IMR-90 (cell line): ENCODE results near the gene ZC3H7B. TPM values are rescaled to one million over a fixed set of nuclear protein-coding genes. Genes with fewer than 3 reads are reported as not detected.

Experiments
- ATAC-seq: fragments of 200-7000 bp; cut with Tn5 transposase; 2 replicates; pipeline ENCODE4 v1.9.1; 2020; ENCODE audit warnings: low read depth, mild to moderate bottlenecking, moderate library complexity
- BruUV-seq: library from RNA; stranded (reverse); fragments of 400-500 nt; replicated peaks from 2 replicates; lab custom pipeline; 2021; lab: Mats Ljungman, UMichigan
- CTCF ChIA-PET: fragments of 300-600 bp; formaldehyde crosslinking; extraction: SDS; loops from one replicate; lab custom pipeline; 2021; ENCODE audit warnings: antibody characterized with exemption; lab: Yijun Ruan, JAX
- POLR2A ChIA-PET: fragments of 300-600 bp; sonication (Branson Sonifier 250); formaldehyde crosslinking; loops from one replicate; lab custom pipeline; 2022; ENCODE audit warnings: antibody characterized with exemption; ENCODE audit not compliant: unreplicated experiment; lab: Charles Lee
- DNase-seq: peaks from one replicate; pipeline ENCODE4 v3.0.0; 2013
- H2AFZ ChIP-seq: replicated peaks from 2 replicates; pipeline ENCODE3; 2013; ENCODE audit warnings: low read length, mild to moderate bottlenecking; ENCODE audit not compliant: poor library complexity
- H2AK5ac ChIP-seq: 2 replicates; pipeline ENCODE4 v1.6.1; 2013; ENCODE audit warnings: low read depth, low read length, inconsistent platforms
- H2AK9ac ChIP-seq: replicated peaks from 2 replicates; pipeline ENCODE3; 2013; ENCODE audit warnings: mild to moderate bottlenecking, low read depth, low read length, moderate library complexity; ENCODE audit not compliant: poor library complexity
- H2BK120ac ChIP-seq: 2 replicates; pipeline ENCODE4 v1.6.1; 2013; ENCODE audit warnings: low read depth, low read length, inconsistent platforms
- H2BK15ac ChIP-seq: 3 replicates; pipeline ENCODE4 v1.6.1; 2013; ENCODE audit warnings: low read depth, low read length, inconsistent platforms
- H2BK20ac ChIP-seq: 2 replicates; pipeline ENCODE4 v1.6.1; 2013; ENCODE audit warnings: low read depth, mild to moderate bottlenecking, inconsistent platforms, low read length, moderate library complexity
- H2BK5ac ChIP-seq: 2 replicates; pipeline ENCODE4 v1.6.1; 2013; ENCODE audit warnings: mild to moderate bottlenecking, low read depth, low read length, inconsistent platforms; ENCODE audit not compliant: poor library complexity, severe bottlenecking
- H3K14ac ChIP-seq: replicated peaks from 2 replicates; pipeline ENCODE4 v1.6.1; 2013; ENCODE audit warnings: low read depth, low read length, inconsistent platforms
- H3K18ac ChIP-seq: 2 replicates; pipeline ENCODE4 v1.6.1; 2013; ENCODE audit warnings: low read depth, low read length, control low read depth
- H3K23ac ChIP-seq: 2 replicates; pipeline ENCODE4 v1.6.1; 2013; ENCODE audit warnings: low read depth, low read length, inconsistent platforms
- H3K27ac ChIP-seq: 2 replicates; pipeline ENCODE4 v1.5.1; 2013; ENCODE audit warnings: mild to moderate bottlenecking, control low read depth, low read length; ENCODE audit not compliant: insufficient read depth
- H3K27me3 ChIP-seq: 2 replicates; pipeline ENCODE4 v1.6.1; 2013; ENCODE audit warnings: low read length; ENCODE audit not compliant: control insufficient read depth, insufficient read depth
- H3K36me3 ChIP-seq: 2 replicates; pipeline ENCODE4 v1.6.1; 2013; ENCODE audit warnings: low read length, mixed read lengths; ENCODE audit not compliant: control insufficient read depth, insufficient read depth
- H3K4ac ChIP-seq: 2 replicates; pipeline ENCODE4 v1.6.1; 2013; ENCODE audit warnings: low read depth, low read length, inconsistent platforms
- H3K4me1 ChIP-seq: 2 replicates; pipeline ENCODE4 v1.6.1; 2013; ENCODE audit warnings: low read length, mixed read lengths; ENCODE audit not compliant: control insufficient read depth, insufficient read depth
- H3K4me2 ChIP-seq: 2 replicates; pipeline ENCODE4 v1.6.1; 2013; ENCODE audit warnings: low read depth, mild to moderate bottlenecking, control low read depth, low read length, moderate library complexity
- H3K4me3 ChIP-seq: 2 replicates; pipeline ENCODE4 v1.5.1; 2013; ENCODE audit warnings: low read depth, mild to moderate bottlenecking, control low read depth, low read length, moderate library complexity; ENCODE audit not compliant: insufficient read depth
- H3K56ac ChIP-seq: 2 replicates; pipeline ENCODE4 v1.6.1; 2013; ENCODE audit warnings: low read length, inconsistent platforms; ENCODE audit not compliant: insufficient read depth; ENCODE audit errors: extremely low read depth
- H3K79me1 ChIP-seq, 2 experiments: 2 replicates each; pipeline ENCODE4 v1.6.1; 2013; ENCODE audit warnings: low read length in 2 of 2, inconsistent platforms in 1 of 2, low read depth in 1 of 2
- H3K9ac ChIP-seq: 2 replicates; pipeline ENCODE4 v1.6.1; 2013; ENCODE audit warnings: low read depth, low read length, control low read depth
- H3K9me1 ChIP-seq: 2 replicates; pipeline ENCODE4 v1.6.1; 2013; ENCODE audit warnings: low read length, inconsistent platforms; ENCODE audit not compliant: insufficient read depth
- H3K9me3 ChIP-seq: 2 replicates; pipeline ENCODE4 v1.6.1; 2013; ENCODE audit warnings: low read length; ENCODE audit not compliant: control insufficient read depth, insufficient read depth
- H4K20me1 ChIP-seq: 2 replicates; pipeline ENCODE4 v1.6.1; 2013; ENCODE audit warnings: low read length, inconsistent platforms; ENCODE audit not compliant: insufficient read depth
- H4K5ac ChIP-seq: 2 replicates; pipeline ENCODE4 v1.6.1; 2013; ENCODE audit warnings: mild to moderate bottlenecking, low read depth, low read length, control low read depth
- H4K8ac ChIP-seq, 2 experiments: 2 replicates each; pipeline ENCODE4 v1.6.1; 2013; ENCODE audit warnings: low read depth in 2 of 2, low read length in 2 of 2, control low read depth in 1 of 2, inconsistent platforms in 1 of 2
- H4K91ac ChIP-seq: 2 replicates; pipeline ENCODE4 v1.6.1; 2013; ENCODE audit warnings: low read depth, low read length, inconsistent platforms; ENCODE audit not compliant: insufficient read depth
- BHLHE40 ChIP-seq: fragments of 150-350 bp; IDR thresholded peaks from 2 replicates; pipeline ENCODE4 v1.6.1; 2016; ENCODE audit warnings: mild to moderate bottlenecking, low read depth, low read length
- CEBPB ChIP-seq: IDR thresholded peaks from 2 replicates; pipeline ENCODE4 v1.6.1; 2012; ENCODE audit warnings: low read depth, low read length, improper control_type of control experiment
- CHD1 ChIP-seq: IDR thresholded peaks from 2 replicates; pipeline ENCODE4 v1.6.1; 2012; ENCODE audit warnings: low read depth, low read length, improper control_type of control experiment
- CTCF ChIP-seq: conservative IDR thresholded peaks from 2 replicates; pipeline ENCODE4 v1.5.1; 2012; ENCODE audit warnings: mild to moderate bottlenecking, low read depth, low read length, improper control_type of control experiment
- ELK1 ChIP-seq: fragments of 150-350 bp; IDR thresholded peaks from 2 replicates; pipeline ENCODE4 v1.6.1; 2016; ENCODE audit warnings: low read depth, mild to moderate bottlenecking, low read length, moderate library complexity, borderline replicate concordance
- FOS ChIP-seq: fragments of 150-350 bp; IDR thresholded peaks from 2 replicates; pipeline ENCODE4 v1.6.1; 2016; ENCODE audit warnings: low read depth, low read length
- MAFK ChIP-seq: IDR thresholded peaks from 2 replicates; pipeline ENCODE4 v1.6.1; 2012; ENCODE audit warnings: low read depth, low read length, improper control_type of control experiment
- MAZ ChIP-seq: IDR thresholded peaks from 2 replicates; pipeline ENCODE4 v1.6.1; 2012; ENCODE audit warnings: low read depth, mild to moderate bottlenecking, low read length, improper control_type of control experiment, moderate library complexity, borderline replicate concordance
- MXI1 ChIP-seq: IDR thresholded peaks from 2 replicates; pipeline ENCODE4 v1.6.1; 2012; ENCODE audit warnings: low read depth, mild to moderate bottlenecking, low read length, moderate library complexity, borderline replicate concordance
- NFE2L2 ChIP-seq: fragments of 150-350 bp; IDR thresholded peaks from 2 replicates; pipeline ENCODE4 v1.6.1; 2016; ENCODE audit warnings: low read depth, mild to moderate bottlenecking, low read length
- POLR2A ChIP-seq: IDR thresholded peaks from 2 replicates; pipeline ENCODE4 v1.6.1; 2012; ENCODE audit warnings: mild to moderate bottlenecking, low read depth, low read length
- RAD21 ChIP-seq: IDR thresholded peaks from 2 replicates; pipeline ENCODE4 v1.6.1; 2012; ENCODE audit warnings: low read length, improper control_type of control experiment
- RCOR1 ChIP-seq: IDR thresholded peaks from 2 replicates; pipeline ENCODE4 v1.6.1; 2012; ENCODE audit warnings: mild to moderate bottlenecking, low read length, improper control_type of control experiment; ENCODE audit not compliant: insufficient replicate concordance
- RFX5 ChIP-seq: IDR thresholded peaks from 2 replicates; pipeline ENCODE4 v1.8.0; 2012; ENCODE audit warnings: low read depth, mild to moderate bottlenecking, low read length, moderate library complexity
- SMC3 ChIP-seq: fragments of 150-350 bp; IDR thresholded peaks from 2 replicates; pipeline ENCODE4 v1.6.1; 2016; ENCODE audit warnings: low read depth, mild to moderate bottlenecking, antibody characterized with exemption, low read length, moderate library complexity
- USF2 ChIP-seq: fragments of 150-350 bp; IDR thresholded peaks from 2 replicates; pipeline ENCODE4 v1.6.1; 2017; ENCODE audit warnings: mild to moderate bottlenecking, antibody characterized with exemption, low read length, low read depth
- WGBS, 2 experiments: methylation state at CpG; one replicate each; pipeline versions ENCODE4 v1.1.5 to v1.1.7; 2013; ENCODE audit warnings: missing lambda C conversion rate in 2 of 2; ENCODE audit not compliant: insufficient read length in 1 of 2; ENCODE audit errors: extremely low coverage in 2 of 2; 5-methylcytosine and 5-hydroxymethylcytosine counted together
- dilution Hi-C: fragments of 300-500 bp; cut with HindIII; formaldehyde crosslinking; loops from one replicate; pipeline ENCODE4 v1.14.3; 2018; ENCODE audit warnings: low sequenced_read_pairs; ENCODE audit not compliant: unreplicated experiment
- in situ Hi-C: fragments of 300-500 bp; cut with MboI; formaldehyde crosslinking; loops from 3 replicates; pipeline ENCODE4 v1.14.3; 2019; ENCODE audit warnings: low sequenced_read_pairs, inconsistent platforms, mixed read lengths
- intact Hi-C: fragments of 100-400 bp; cut with micrococcal nuclease; formaldehyde crosslinking; loops from 2 replicates; pipeline ENCODE4 v1.10.0; 2022
- polyA plus RNA-seq, 3 experiments: library from polyadenylated mRNA; depleted of rRNA; stranded (reverse); fragments of >200 nt; gene quantifications; 2 replicates each; pipeline ENCODE4 v1.2.3, GENCODE V29; 2012; ENCODE audit warnings: low replicate concordance in 1 of 3
- total RNA-seq: library from RNA; depleted of rRNA; stranded (reverse); fragments of >200 nt; gene quantifications from 2 replicates; pipeline ENCODE4 v1.2.3, GENCODE V29; 2012

ZC3H7B gene
- total and polyA plus RNA-seq, 2 of the 4 experiments (the other 2 are of a cell fraction), result 37.6 to 72.3 TPM

- in situ Hi-C loops (loop anchor here (10.0 kb wide), 1 partner anchor 196 kb away; no protein-coding TSS in a partner anchor), dilution Hi-C loops (no loop called here), intact Hi-C loops (no loop called here)
- TF ChIP-seq FOS, result no peak
- TF ChIP-seq MXI1, result no peak
- TF ChIP-seq CEBPB, result no peak
- TF ChIP-seq USF2, result no peak
- no peak for TF ChIP-seq NFE2L2
- TF ChIP-seq MAZ, result no peak
- no peak for TF ChIP-seq ELK1
- TF ChIP-seq BHLHE40, result no peak
- no peak for TF ChIP-seq MAFK
- no peak for TF ChIP-seq RCOR1
- TF ChIP-seq RAD21, result no peak
- TF ChIP-seq CHD1, result no peak
- TF ChIP-seq CTCF, result no peak
- no peak for TF ChIP-seq SMC3
- TF ChIP-seq RFX5, result no peak
- TF ChIP-seq POLR2A, result no peak
- no peak overlapping the region for H3K9ac ChIP-seq
- H2AK9ac ChIP-seq, result no peak overlapping the region
- H3K27me3 ChIP-seq, result no peaks in the 10 kb centered on the region
- no peak overlapping the region for H2BK5ac ChIP-seq
- no peak overlapping the region for H3K4ac ChIP-seq
- CTCF ChIA-PET, result interaction anchor here (0.6 to 0.9 kb wide), 2 partner anchors 109 to 423 kb away, joined by 3 read pairs; no protein-coding TSS in a partner anchor
- no TSS peak for BruUV-seq
- H4K5ac ChIP-seq, result no peak overlapping the region
- H2BK120ac ChIP-seq, result no peak overlapping the region
- DNase-seq (no peak), ATAC-seq (no peak)
- peaks cover 6% of the 10 kb centered on the region for H3K4me1 ChIP-seq
- POLR2A ChIA-PET, result no interaction called here
- no peaks in the 10 kb centered on the region for H3K36me3 ChIP-seq
- no peaks in the 10 kb centered on the region for H3K9me3 ChIP-seq
- no peak overlapping the region for H4K91ac ChIP-seq
- no peak overlapping the region for H3K56ac ChIP-seq
- H2AFZ ChIP-seq, result no peak overlapping the region
- no peaks in the 10 kb centered on the region for H4K20me1 ChIP-seq
- WGBS, 2 experiments, result 80% methylated on average over 5 of the region's 8 CpGs; no CpG with 5 or more reads in 1 of the 2 experiments
- no peak overlapping the region for H3K14ac ChIP-seq
- no peak overlapping the region for H2BK20ac ChIP-seq
- H3K79me1 ChIP-seq, result peaks cover 6 to 13% of the 10 kb centered on the region in 2 experiments; a peak in 3 of 4 replicates
- H2AK5ac ChIP-seq, result no peak overlapping the region
- H3K18ac ChIP-seq, result no peak overlapping the region
- H3K27ac ChIP-seq, result no peak overlapping the region
- H3K4me2 ChIP-seq, result no peak overlapping the region
- H3K9me1 ChIP-seq, result no peaks in the 10 kb centered on the region; the same call in 1 of the 2 replicates
- H3K23ac ChIP-seq, result no peak overlapping the region
- H4K8ac ChIP-seq, result no peak overlapping the region
- no peak overlapping the region for H3K4me3 ChIP-seq
- no peak overlapping the region for H2BK15ac ChIP-seq
Observed at GRCh38 chr22:41408665-41409064, 107.3 kb downstream of the ZC3H7B start.
